ENCODE measurements around the gene TRABD2B.

Gene TRABD2B

DNA sequence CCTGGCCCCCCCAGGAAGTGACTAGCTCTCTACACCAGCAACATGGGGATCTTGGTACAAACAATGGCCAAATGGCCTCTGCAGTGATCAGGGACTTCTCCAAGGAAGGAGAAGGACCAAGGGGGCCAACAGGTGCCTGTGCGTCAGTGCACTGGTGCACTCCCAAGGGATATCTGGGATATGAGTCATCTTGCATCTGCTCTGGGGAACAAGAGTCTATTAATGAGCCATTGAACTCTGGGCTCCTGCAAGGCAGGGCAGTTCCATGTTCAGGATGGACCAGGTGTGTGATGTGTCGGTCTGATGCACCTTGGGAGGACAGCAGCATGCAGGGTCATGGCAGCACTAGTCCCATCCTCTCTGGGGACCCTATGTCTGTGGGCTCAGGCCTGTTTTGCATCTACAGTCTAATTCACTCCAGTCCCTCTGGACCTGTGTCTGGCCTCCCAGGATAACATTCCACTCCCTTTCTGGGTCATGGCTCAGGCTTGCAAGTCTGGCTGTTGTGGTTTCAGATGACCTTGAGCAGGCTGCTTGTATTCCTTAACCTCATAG, 125.3 kb downstream of the TRABD2B start:
- DNase-seq: no peak

DNA sequence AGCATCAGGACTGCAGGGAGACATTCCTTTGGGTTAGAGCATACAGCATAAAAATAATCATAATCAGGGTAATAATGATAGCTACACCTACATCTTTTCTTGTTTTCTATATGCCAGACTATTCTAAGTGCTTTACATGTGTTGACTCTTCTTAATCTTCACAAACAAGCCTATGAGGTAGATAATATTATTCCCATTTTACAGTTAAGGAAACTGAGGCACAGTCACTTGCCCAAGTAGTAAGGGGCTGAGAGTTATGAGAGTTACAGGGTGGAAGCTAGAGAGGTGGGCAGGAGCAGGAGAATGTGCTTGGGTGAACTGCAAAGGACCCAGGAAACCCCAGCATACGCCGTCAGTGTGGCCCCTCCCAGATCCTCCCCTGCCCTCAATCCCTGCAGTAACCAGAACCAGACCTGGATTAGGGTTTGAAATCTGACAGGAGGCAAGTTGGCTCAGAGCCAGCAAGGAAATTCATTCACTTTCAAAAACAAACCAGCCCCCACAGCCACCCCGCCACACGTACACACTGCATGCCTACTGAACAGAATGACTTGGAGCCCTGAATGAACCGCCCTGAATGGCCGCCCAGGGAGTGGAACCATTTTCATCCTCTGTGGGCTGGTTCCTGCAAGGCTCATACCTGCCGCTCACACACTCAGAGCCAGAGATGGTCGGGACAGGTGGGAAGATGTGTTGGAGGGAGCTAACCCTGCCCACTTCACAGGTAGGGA, 126.1 kb downstream of the TRABD2B start:
- DNase-seq: no peak

DNA sequence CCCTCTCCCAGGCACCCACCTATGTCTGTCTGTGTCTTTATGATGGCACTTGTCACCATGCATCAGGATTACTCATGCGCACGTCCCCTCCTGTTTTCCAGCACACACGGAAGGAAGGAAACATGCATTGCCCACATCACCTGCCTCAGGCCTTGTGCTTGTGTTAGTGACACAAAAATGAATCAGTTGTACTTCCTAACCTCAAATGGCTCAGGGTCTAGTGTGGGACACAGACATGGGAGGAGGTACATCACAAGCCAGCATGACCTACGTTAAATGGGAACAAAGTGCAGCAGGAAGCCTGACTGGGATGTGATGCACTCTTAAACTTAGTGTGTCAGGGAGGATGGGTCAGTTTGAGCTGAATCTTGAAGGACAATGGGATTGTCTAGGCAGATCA, 126.7 kb downstream of the TRABD2B start:
- DNase-seq: no peak

DNA sequence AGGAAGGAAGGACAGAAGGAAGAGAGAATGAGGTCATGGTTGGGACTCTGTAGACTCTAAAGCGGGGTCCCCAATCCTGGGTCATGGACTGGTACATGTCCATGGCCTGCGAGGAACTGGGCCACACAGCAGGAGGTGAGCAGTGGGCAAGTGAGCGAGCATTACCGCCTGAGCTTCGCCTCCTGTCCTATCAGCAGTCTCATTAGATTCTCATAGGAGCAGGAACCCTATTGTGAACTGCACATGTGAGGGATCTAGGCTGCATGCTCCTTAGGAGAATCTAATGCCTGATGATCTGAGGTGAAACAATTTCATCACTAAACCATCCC, 128.9 kb downstream of the TRABD2B start:
- DNase-seq: no peak

DNA sequence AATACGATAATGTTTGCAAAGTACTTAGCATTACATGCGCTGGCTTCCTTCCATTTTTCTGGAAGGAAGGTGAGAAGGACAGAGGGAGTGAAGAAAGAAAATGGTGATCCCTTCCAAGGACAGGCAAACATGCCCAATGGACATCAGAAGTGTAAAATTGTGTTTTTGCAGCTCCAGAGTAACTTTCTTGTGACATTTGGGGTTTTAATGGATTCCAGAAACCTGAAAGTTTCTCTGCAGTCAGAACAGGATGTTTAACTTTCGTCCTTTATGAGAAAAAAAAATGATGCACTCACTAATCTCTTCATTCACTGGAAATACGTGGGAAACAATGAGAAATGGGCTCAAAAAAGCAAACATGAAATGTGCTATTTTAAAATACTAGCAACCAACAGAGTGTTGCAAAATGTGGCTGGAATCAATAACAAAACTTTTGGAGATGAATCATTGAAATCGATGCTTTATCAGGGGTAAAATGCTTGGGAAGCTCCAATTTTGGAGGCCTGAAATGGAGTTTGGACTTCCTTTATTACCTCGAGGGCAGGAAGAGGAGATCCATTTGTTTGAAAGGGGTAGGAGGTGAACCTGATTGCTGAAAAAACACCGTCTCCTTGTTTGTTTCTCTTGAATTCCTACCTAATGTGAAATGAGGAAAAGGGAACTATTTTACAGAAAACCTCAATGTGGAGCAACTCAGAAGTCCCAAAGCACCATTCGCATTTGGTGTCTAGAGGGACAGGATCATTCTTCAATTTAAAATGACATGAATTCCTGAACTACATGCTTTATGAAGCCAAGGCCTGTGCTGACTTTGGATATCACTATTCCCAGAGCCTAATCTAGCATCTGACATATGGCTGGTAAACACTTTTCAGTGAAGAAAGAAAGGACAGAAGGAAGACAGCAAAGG, 129.5 kb downstream of the TRABD2B start:
- no peak for DNase-seq

DNA sequence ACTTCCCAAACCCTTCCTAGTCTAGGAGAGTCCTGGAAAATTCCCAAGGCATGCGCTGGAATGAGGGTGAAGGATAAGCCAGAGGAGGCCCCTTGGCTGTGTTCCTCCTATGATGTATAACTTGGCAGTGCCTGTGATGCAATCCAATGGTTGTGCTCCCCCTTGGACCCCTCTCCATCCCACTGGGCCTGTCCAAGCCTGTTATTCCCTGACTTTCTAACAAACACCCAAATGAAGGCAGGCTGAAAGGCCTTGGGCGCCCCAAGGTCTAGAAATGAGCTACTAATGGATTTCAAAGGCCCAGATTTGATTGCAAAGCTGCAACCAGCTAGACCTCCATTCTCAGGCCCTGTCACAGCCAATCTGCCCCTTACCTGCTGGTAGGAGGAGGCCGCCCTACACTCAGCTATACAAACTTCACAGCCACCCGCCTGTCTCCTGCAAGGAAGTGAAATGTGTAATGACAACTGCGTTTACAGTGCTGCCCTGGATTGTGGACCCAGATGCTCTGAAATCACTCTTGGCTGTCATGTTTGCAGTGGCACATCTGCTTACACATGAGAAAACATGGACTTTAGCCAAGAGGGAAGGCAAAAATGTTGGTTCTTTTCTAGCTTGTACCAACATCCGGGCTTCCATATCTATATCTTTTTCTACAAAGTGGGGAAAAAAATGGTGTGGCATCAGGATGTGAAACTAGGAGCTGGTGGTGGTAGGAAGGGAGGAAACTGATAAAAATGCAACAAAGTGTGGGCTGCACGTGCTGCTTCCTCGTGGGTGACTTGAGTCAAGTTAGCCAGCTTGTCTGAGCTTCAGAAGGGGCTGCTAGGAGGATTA, 130.4 kb downstream of the TRABD2B start:
- DNase-seq: no peak

DNA sequence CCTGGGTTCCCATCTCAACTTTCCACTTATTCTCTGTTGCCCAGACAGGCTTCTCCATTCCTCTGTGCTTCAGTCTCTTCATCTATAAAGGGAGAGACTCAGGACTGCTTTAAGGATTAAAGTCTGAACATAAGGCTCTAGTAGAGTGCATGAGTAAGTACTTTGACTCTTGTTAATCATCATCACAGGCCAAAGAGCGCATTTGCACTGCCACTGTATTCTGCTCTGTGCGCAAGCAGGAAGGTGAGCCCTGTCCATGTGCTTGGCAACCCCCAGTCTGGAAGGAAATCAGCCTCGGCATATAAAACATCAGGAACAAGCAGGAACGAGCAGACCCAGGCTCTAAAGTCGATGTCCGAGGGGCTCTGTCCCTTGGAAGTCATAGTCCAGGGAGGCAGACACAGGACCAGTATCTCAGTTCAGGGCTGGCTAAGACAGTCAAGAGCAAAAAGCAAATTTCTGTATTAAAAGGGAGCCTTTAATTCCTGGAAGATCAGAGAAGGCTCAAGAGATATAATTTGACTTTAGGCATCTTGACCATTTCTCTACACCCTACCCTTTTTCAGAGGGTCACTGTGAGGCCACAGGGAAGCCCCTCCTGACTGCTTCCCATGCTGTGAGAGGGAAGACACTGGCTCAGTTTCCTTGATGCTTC, 131.2 kb downstream of the TRABD2B start:
- no peak for DNase-seq

DNA sequence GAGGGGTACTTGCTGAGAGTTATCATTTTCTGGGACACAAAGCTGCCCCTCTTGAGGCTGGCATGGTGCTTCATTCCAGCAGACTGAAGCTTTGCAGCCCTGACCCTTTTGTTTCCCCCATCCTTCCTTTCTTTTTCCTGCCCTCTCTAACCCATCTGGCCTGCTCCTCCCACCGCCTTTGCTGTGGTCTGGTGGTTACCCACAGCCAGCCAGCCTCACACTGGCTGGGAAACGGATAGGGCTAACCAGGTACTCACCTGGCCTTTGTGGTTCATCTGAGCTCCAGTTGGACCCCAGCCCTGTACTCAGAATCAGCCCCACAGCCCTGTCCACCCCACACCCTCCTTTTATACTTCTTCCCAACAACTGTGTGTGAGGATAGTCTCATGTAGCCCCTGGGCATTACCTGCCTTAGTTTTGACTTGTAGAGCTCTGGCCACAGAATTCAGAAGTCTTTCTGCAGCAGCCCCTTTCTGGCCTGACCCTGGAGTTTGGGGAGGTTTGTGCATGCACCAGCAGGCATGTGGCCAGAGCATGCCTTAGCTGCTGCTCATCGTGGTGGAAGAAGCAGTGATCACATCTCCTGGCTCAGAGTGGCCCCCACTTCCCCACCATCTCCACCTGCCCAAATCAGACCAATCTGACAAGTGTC, 138.0 kb downstream of the TRABD2B start:
- DNase-seq: no peak

DNA sequence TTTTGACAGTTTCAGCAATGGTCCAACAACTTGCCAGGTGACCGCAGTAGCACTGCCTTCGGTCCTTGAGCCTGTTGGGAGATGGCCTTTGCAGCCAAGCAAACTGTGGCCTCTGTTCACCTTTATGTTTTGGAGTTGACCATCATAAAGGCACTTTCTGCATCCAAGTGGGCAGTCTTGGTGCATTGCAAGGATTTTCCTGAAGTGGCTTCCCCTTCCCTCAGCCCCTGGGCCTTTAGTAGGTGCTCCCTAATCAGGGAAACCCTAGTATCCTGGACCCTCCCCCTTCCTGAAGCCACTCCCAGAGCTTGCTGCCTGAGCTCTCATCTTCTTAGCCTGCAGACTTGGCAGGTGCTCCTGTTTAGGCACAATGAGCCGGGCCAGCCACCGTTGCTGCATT, 140.2 kb downstream of the TRABD2B start:
- no peak for DNase-seq

DNA sequence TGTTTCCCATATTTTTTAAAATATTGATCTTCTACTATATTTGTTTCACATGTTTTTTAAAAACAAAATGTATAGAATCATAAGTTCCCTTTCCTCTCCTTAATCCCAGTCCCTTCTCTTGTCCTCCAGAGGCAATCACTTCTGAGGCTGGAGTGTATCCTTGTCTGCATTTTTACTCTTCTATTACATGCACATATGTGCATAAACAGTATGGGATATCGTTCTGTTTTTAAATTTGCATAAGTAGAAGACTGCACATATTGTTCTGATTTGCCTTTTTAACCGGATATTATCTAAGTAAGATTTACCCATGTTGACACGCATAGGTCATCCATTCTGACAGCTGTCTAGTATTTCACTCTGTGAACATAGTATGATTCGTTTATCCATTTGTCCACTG, 142.0 kb downstream of the TRABD2B start:
- no peak for DNase-seq

DNA sequence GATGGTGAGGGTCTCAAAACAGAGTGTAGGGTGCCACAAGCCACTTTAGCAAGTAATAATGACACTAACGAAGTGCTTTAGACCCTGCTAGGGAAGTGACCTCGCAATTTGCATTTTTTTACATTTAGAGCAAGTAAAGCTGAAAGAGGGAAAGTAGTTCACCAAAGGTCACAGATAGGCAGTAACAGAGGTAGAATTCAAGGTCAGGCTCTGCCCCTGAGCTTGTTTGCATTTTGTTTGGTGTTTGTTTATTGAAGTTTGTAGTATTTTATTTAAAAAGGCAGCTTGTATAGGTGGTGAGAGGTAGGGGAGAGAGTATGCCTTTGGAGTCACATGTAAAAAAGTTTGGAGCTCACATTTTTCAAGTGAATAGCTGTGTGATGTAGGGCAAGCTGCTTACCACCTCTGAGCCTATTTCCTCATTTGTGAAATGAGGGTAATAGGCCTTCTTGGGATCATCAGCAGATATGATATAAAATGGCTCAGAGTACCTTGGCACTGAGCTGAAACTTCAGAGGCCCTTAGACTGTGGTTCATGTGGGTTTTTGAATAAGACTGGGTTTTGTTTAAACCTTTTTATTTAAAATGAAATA, 142.5 kb downstream of the TRABD2B start:
- DNase-seq: no peak

DNA sequence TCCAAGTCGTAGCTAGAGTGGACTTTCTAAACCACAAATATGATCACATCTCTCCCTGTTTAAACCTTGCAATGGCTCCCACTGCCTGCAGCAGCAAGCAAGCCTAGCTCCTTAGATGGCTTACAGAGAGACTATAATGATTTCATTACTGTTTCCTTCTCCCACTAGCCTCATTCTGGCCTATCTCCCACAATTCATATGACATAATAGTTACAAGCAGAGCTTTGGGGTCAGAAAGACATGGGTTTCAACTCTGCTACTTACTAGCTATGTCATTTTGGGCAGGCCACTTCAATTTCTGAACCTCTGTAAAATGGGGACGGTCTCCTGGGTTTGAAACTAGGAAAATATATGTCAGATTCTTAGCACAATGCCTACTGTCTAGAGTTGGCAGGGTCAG, 143.3 kb downstream of the TRABD2B start:
- no peak for DNase-seq

DNA sequence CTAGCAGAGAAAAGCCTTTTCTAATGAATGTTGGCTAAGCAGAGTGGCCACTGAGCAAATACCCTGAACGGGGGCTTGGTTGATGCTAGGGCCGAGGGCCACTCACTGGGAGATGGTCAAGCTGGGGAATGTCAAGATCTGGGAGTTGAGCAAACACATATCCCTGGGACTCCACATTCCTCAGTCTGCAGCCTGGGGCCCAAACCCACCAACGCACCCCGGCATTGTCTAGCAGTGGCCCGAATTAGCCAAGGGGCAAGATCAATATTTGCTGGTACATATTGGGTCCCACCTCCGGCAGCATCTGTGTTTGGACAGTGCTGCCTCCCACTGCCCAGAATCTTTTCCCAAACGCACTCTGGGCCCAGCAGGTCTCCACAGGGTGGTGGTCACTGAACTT, 144.1 kb downstream of the TRABD2B start:
- no peak for DNase-seq

DNA sequence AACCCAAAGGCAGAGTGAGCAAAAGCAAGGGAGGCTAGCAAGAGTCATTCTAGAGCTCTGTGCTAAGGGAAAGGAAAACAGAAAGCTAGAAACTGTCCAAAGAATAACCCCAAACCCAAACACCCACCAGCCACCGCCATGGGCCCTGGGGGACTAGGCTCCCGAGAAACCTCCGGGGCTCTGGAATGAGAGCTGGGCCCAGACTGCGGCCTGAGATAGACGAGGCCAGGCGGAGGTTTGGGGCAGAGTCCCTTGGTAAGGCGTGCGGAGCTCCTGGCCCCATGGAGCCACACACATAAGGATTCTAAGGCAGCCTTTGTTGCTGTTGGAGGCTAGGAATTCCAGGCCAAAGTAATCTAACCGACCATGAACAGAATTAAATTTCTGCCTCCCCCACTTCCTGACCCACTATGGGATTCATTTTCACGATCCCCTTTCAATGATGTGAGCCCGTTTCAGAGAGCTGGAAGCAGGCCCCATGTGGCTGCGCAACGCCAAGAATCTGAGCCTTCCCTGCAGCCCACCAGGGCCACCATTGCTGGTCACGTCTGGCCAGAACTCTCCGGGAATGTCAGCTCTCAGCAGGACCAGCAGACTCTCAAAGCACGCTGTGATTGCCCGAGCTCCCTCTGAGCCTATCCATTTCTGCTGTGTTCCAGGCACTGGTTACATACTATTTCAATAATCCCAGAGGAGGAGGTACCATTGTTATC, 145.0 kb downstream of the TRABD2B start:
- no peak for DNase-seq

DNA sequence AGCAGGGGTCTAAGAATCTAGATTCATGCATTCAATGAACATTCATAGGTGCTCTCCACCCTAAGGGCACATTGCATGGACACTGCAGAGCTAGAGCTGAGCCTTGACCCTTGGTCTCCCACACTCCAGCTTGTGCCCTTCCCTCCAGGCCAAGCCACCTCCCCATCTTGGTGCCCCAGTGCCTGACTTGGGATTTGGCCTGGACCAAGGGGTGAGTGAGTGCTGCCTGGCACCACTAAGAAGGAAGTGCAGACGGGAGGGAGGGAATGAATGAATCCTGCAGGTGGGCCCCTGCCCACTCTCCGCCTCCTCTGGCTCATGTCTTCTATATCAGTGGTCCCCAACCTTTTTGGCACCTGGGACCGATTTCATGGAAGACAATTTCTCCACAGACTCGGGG, 146.7 kb downstream of the TRABD2B start:
- no peak for DNase-seq

DNA sequence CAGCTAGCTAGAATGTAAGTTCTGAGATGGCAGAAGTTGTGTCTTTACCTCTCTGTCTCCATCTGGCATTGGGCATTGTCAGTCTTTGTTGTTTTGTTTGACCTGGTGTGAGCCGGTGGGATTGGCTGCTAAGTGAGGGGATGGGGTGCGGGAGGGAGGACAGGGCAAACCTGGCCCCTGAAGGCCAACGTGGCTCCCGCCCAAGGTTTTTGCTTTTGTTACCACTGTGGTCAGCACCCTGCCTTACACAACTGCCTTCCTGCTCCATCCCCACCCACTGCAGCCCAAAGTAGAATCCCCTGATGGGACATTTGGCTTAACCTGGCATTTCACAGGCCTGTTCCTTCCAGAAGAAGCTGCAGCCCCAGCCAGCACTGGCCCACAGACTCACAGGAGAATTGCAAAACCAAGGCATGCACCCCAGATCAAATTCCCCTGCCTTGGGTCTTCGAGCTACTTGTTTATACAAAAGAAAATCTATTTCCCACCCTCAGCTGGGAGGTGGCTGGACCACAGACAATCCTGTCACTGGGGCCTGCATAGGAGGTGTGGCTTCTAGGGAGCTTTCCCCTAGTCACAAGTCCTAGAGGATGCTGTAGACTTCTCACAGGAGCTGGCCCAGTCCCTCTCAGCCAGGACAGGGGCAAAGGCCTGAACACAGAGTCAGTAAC, 147.5 kb downstream of the TRABD2B start:
- DNase-seq: no peak

DNA sequence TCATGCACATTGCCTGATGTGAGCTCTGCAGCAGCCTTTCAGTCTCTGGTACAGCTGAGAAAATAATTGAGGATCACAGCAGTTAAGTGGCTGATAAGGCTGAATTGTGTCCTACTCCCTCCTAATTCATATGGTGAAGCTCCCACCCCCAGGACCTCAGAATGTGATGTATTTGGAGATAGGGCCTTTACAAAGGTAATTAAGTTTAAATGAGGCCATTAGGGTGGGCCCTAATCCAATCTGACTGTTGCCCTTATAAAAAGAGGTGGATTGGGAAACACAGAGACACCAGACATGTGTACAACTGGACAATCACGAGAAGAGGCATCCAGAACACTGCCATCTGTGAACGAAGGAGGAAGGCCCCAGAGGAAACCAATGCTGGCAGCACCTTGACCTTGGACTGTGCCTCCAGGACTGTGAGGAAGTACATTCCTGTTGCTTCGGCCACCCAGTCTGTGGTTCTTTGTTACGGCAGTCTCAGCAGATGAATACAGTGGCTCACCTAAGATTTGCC, 148.1 kb downstream of the TRABD2B start:
- DNase-seq: no peak

DNA sequence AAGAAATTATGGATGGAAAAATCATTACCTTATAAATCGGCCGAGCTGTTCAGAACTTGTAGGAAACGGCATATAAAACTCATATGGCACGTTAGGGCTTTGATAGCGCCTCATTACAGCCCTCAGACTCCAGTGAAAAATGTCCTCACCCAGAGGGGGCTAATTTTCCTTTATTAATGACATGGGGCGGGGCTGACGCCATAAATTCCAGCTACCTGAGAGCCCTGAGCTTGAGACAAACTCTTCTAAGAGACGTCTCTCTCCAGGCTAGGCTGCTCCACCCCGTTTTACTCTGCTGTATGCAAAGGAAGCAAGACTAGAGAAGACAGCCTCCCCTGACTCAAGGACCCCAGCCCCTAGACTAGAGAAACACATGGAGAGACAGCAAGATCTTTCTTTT, 149.4 kb downstream of the TRABD2B start:
- DNase-seq: no peak

DNA sequence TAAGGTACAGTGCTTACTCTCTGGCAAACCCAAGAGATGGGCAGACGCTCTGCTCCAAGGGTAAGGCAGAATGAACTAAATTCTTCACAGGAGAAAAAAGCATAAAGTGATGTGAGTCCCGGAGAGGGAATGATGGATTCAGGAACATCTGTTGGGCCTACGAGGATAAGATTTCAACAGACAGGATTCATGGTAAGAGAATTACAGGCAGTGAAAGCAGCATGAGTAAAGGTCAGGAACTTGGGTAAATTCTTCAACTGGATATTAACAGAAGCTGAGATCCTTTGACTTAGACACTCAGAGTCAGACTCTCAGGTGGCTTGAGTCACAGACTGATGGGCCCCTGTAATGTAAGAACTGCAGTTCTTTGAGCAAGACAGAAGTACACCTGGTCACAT, 152.6 kb downstream of the TRABD2B start:
- no peak for DNase-seq

Measured in activated CD4-positive, alpha-beta T cell treated with anti-CD3 and anti-CD28 coated beads, Interleukin-10, Interleukin-2, amounts not matched to agents 100 ng/mL and 50 ng/mL, durations not matched to agents 16 hours and 8 hours (primary cell).